Spleen (tissue), 7 donors: ENCODE results near the gene GNG4.

Source experiments
- POLR2A ChIP-seq, 3 donors: fragments of 450-650 bp; IDR thresholded peaks; one replicate each; pipeline ENCODE4 v1.5.1; 2017; ENCODE audit warnings: antibody characterized with exemption in 3 of 3, mild to moderate bottlenecking in 1 of 3
- TF ChIP-seq, protein P1 (sequence below), 11 experiments: fragments of 200-600 bp in 7 of 11; fragments of 450-650 bp in 4 of 11; sonication (generic) in 4 of 11; IDR thresholded peaks in 8 of 11; conservative IDR thresholded peaks in 3 of 11; 1 replicate in 7 of 11; 2 replicates in 4 of 11; pipeline versions ENCODE4 v1.4.0 to v1.8.0; 2016 to 2021; ENCODE audit warnings: antibody characterized with exemption in 11 of 11, inconsistent platforms in 4 of 11, mild to moderate bottlenecking in 1 of 11
- donor health status: DM: no; HTN: no; CAD: no; lungs with moderate emphysema.
- donor health status: DM: no; HTN: no; CAD: no.
- donor health status: DM: no; HTN: no; CAD: no.

DNA sequence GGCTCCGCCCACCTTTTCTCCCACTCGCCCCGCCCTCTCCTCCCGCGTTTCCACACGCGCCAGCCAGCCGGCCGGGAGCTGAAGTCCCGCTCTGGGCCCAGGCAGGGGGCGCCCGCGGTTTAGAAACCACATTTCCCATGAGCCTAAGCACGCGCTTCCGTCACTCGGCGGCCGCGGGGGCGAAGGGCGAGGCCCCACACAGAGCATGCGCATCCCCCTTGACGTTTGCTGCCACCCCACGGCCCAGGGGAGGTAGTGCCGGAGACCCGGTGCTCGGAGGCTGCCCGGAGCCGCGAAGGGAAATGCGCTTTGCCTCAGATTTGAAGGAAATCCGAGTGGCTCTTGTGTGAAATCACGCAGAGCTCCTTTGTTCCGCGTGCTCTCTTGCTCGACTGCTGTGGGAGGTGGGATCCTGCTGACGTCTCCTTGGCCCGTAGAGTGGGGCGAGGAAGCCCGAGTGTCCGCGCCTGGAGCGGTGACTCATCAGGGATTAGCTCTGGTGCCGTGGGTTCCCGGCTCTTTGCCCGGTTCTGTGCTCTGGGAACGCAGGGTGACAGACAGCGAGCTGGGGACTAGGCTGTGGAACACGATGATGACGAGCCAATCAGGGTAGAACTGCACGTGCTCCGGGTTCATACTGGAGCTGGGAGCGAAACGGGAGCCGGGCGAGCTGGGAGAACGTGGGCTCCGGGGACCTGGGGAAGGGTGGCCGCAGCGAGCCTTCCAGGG lies 144.9 kb downstream of the GNG4 start:
- TF ChIP-seq, protein P1, sequence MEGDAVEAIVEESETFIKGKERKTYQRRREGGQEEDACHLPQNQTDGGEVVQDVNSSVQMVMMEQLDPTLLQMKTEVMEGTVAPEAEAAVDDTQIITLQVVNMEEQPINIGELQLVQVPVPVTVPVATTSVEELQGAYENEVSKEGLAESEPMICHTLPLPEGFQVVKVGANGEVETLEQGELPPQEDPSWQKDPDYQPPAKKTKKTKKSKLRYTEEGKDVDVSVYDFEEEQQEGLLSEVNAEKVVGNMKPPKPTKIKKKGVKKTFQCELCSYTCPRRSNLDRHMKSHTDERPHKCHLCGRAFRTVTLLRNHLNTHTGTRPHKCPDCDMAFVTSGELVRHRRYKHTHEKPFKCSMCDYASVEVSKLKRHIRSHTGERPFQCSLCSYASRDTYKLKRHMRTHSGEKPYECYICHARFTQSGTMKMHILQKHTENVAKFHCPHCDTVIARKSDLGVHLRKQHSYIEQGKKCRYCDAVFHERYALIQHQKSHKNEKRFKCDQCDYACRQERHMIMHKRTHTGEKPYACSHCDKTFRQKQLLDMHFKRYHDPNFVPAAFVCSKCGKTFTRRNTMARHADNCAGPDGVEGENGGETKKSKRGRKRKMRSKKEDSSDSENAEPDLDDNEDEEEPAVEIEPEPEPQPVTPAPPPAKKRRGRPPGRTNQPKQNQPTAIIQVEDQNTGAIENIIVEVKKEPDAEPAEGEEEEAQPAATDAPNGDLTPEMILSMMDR (IDR thresholded peaks at IDR 0.05 in 8 of 11, conservative IDR thresholded peaks at IDR 0.05 in 3 of 11), result peak; percentile 92 to 99 (median 98)
- TF ChIP-seq POLR2A (IDR thresholded peaks at IDR 0.05), result peak in 2 of 3 donors; percentile 60 to 85
